ENCODE results near the gene MNS1. TPM values are rescaled to one million over a fixed set of nuclear protein-coding genes. Genes with fewer than 3 reads are reported as not detected.
"Not testable (repeated sequence)": the region's sequence is repeated elsewhere in the genome, so short reads cannot be mapped to it uniquely, and the experiment has no call there.

Gene MNS1
- 6.8 TPM for polyA plus RNA-seq (2013, experiment 1 of 2; ENCODE audit: insufficient read length)
- 9.4 TPM for polyA plus RNA-seq (2013, experiment 2 of 2; ENCODE audit: insufficient read length)

- DNase-seq = peak; percentile 95
Observed at GRCh38 chr15:56464893-56465520, at the start of gene MNS1. MNS1 (minus strand) TSS chr15:56465137; CDS start chr15:56464972, 165 bp downstream.

- peak; percentile 73 for DNase-seq
Observed at GRCh38 chr15:56496635-56497034, 31.7 kb upstream of the MNS1 start.

GRCh38 chr15:56495533-56495932 is 30.6 kb upstream of the MNS1 start:
- no peak for DNase-seq

- DNase-seq = no peak
Observed at GRCh38 chr15:56495053-56495452, 30.1 kb upstream of the MNS1 start.

- no peak for DNase-seq
Observed at GRCh38 chr15:56492791-56493555, 28.0 kb upstream of the MNS1 start.

- no peak for DNase-seq
Observed at GRCh38 chr15:56492236-56492635, 27.3 kb upstream of the MNS1 start.

DNA sequence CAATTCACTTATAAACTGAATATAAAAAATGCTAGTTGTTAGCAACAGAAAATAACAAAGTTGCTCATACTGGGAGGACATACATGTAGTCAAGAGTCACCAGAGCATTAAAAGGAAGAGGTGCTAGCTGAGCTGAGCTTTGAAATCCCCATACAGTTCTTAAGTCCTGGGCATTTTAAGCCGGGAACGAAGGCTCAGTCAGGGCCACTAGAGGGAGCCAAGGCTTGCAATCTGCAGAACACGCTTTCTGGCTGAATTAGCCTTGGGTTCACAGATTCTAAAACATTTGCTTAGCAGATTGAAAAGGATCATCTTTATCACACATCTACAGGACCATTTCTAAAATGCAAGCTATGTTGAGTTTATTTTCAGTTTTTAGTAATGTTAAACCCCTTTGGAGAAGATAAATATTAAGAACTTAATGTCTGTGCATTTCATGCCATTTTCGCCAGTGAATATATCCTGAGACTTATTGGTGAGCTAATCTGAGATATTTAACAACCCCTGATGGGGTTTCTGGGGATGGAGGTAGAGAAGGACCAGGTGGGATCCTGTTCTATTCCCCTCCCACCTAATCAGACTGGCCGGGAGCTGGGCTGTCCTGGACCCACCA is 26.3 kb upstream of the MNS1 start:
- peak; percentile 68 for DNase-seq

GRCh38 chr15:56490461-56490860 is 25.5 kb upstream of the MNS1 start:
- no peak for DNase-seq

DNA sequence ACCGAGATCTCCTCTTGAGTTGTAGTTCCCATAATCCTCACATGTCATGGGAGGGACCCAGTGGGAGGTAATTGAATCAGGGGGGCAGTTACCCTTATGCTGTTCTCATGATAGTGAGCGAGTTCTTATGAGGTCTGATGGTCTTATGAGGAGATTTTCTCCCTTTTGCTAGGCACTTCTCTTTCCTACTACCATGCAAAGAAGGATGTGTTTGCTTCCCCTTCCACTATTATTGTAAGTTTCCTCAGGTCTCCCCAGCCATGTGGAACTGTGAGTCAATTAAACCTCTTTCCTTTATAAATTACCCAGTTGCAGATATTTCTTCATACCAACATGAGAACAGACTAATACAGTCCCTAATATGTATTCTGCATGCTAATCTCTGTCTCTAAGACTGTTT is 21.3 kb upstream of the MNS1 start:
- not testable (repeated sequence) for DNase-seq

DNA sequence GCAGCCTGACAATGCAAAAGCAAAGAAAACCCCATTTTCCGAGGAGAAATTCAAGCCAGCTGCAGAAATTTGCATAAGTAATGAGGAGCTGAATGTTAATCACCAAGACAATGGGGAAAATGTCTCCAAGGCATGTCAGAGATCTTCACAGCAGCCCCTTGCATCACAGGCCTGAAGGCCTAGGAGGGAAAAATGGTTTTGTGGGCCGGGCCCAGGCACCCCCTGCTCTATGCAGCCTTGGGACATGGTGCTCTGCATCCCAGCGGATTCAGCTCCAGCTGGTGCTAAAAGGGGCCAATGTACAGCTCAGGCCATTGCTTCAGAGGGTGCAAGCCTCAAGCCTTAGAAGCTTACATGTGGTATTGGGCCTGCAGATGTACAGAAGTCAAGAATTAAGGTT is 20.5 kb upstream of the MNS1 start:
- not testable (repeated sequence) for DNase-seq

GRCh38 chr15:56484287-56484686 is 19.4 kb upstream of the MNS1 start:
- peak; percentile 13 for DNase-seq

- no peak for DNase-seq
Observed at GRCh38 chr15:56475351-56475750, 10.4 kb upstream of the MNS1 start.

GRCh38 chr15:56473017-56473416 is 8.1 kb upstream of the MNS1 start:
- no peak for DNase-seq

DNA sequence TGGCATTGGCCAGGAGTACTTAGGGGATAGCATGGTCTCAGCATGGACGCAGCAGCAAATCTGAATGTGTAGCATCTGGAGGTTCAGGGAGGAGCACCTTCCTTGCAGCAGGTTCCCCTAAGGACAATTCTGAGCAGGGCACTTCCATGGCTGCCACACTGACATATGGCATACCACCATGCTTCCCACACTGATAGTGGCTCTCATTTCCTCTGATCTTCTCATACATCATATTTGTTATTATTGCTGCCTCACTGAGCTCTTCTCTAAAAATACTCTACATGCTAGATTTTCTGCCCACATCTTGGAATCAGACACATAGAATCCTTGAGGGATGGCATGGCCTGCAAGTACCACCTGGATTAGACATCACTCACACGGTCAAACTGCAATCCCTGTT is 7.3 kb upstream of the MNS1 start:
- DNase-seq = no peak

- no peak for DNase-seq
Observed at GRCh38 chr15:56471440-56472069, 6.6 kb upstream of the MNS1 start.

GRCh38 chr15:56469483-56469882 is 4.5 kb upstream of the MNS1 start:
- no peak for DNase-seq

- peak; percentile 13 for DNase-seq
Observed at GRCh38 chr15:56468401-56468800, 3.5 kb upstream of the MNS1 start.

GRCh38 chr15:56467616-56468015 is 2.7 kb upstream of the MNS1 start:
- DNase-seq = no peak

DNA sequence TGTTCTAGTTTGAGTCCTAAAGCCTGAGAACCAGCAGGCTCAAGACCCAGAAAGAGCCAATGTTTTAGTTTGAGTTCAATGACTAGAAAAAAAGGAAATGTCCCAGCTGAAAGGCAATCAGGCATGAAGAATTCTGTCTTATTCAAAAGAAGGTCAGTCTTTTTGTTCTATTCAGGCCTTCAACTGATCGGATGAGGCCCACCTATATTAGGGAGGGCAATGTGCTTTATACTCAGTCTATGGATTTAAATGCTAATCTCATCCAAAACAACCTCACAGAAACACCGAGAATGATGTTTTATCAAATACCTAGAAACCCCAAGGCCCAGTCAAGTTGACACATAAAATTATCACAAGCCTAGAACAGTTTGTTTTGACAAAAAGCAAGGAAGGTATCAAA is 4.0 kb downstream of the MNS1 start:
- DNase-seq = no peak

GRCh38 chr15:56460071-56460470 is 4.9 kb downstream of the MNS1 start:
- DNase-seq = peak; percentile 60

DNA sequence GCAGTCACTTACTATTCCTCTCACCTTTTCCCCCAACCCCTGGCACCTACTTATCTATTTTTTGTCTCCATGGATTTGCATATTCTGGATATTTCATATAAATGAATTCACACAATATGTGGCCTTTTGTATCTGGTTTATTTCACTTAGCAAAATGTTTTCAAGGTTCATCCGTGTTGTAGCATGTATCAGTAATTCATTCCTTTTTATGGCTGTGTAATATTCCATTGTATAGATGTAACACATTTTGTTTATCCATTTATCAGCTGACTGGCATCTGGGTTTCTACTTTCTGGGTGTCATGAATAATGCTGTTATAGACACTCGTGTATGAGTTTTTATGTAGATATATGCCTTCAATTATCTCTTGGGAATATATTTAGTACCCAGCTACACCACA is 5.8 kb downstream of the MNS1 start:
- DNase-seq = no peak

- DNase-seq = no peak
Observed at GRCh38 chr15:56456229-56456628, 8.7 kb downstream of the MNS1 start.

DNA sequence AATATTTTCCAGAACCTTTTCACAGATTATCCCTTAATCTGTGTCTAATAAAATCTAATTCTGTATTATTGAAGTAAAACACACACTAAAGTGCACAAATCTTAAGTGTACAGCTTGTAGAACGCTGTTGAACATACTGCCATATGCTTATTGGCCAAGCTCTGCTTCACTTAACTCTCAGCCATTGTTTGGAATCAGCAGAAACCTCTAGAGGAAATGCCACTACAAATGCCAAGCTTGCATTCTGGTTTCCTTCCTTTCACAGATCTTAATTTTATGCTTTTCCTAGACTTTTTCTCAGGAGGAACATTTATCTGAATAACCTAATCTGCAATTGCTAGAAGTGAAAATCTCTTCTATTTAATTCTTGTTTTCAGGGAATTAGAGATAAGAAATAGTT is 10.1 kb downstream of the MNS1 start:
- DNase-seq = no peak

All from fibroblast of skin of scalp (primary cell).